IMR-90 (cell line): Measurements from ENCODE around the gene NR4A1. TPM values are rescaled to one million over a fixed set of nuclear protein-coding genes. Genes with fewer than 3 reads are reported as not detected.

ENCODE experiments used
- ATAC-seq: fragments of 200-7000 bp; cut with Tn5 transposase; 2 replicates; pipeline ENCODE4 v1.9.1; 2020; ENCODE audit warnings: low read depth, mild to moderate bottlenecking, moderate library complexity
- BruUV-seq: library from RNA; stranded (reverse); fragments of 400-500 nt; replicated peaks from 2 replicates; lab custom pipeline; 2021; lab: Mats Ljungman, UMichigan
- CTCF ChIA-PET: fragments of 300-600 bp; formaldehyde crosslinking; extraction: SDS; loops from one replicate; lab custom pipeline; 2021; ENCODE audit warnings: antibody characterized with exemption; lab: Yijun Ruan, JAX
- POLR2A ChIA-PET: fragments of 300-600 bp; sonication (Branson Sonifier 250); formaldehyde crosslinking; loops from one replicate; lab custom pipeline; 2022; ENCODE audit warnings: antibody characterized with exemption; ENCODE audit not compliant: unreplicated experiment; lab: Charles Lee
- DNase-seq: peaks from one replicate; pipeline ENCODE4 v3.0.0; 2013
- H2AFZ ChIP-seq: replicated peaks from 2 replicates; pipeline ENCODE3; 2013; ENCODE audit warnings: low read length, mild to moderate bottlenecking; ENCODE audit not compliant: poor library complexity
- H2AK5ac ChIP-seq: 2 replicates; pipeline ENCODE4 v1.6.1; 2013; ENCODE audit warnings: low read depth, low read length, inconsistent platforms
- H2AK9ac ChIP-seq: replicated peaks from 2 replicates; pipeline ENCODE3; 2013; ENCODE audit warnings: mild to moderate bottlenecking, low read depth, low read length, moderate library complexity; ENCODE audit not compliant: poor library complexity
- H2BK120ac ChIP-seq: 2 replicates; pipeline ENCODE4 v1.6.1; 2013; ENCODE audit warnings: low read depth, low read length, inconsistent platforms
- H2BK15ac ChIP-seq: 3 replicates; pipeline ENCODE4 v1.6.1; 2013; ENCODE audit warnings: low read depth, low read length, inconsistent platforms
- H2BK20ac ChIP-seq: 2 replicates; pipeline ENCODE4 v1.6.1; 2013; ENCODE audit warnings: low read depth, mild to moderate bottlenecking, inconsistent platforms, low read length, moderate library complexity
- H2BK5ac ChIP-seq: 2 replicates; pipeline ENCODE4 v1.6.1; 2013; ENCODE audit warnings: mild to moderate bottlenecking, low read depth, low read length, inconsistent platforms; ENCODE audit not compliant: poor library complexity, severe bottlenecking
- H3K14ac ChIP-seq: replicated peaks from 2 replicates; pipeline ENCODE4 v1.6.1; 2013; ENCODE audit warnings: low read depth, low read length, inconsistent platforms
- H3K18ac ChIP-seq: 2 replicates; pipeline ENCODE4 v1.6.1; 2013; ENCODE audit warnings: low read depth, low read length, control low read depth
- H3K23ac ChIP-seq: 2 replicates; pipeline ENCODE4 v1.6.1; 2013; ENCODE audit warnings: low read depth, low read length, inconsistent platforms
- H3K27ac ChIP-seq: 2 replicates; pipeline ENCODE4 v1.5.1; 2013; ENCODE audit warnings: mild to moderate bottlenecking, control low read depth, low read length; ENCODE audit not compliant: insufficient read depth
- H3K27me3 ChIP-seq: 2 replicates; pipeline ENCODE4 v1.6.1; 2013; ENCODE audit warnings: low read length; ENCODE audit not compliant: control insufficient read depth, insufficient read depth
- H3K36me3 ChIP-seq: 2 replicates; pipeline ENCODE4 v1.6.1; 2013; ENCODE audit warnings: low read length, mixed read lengths; ENCODE audit not compliant: control insufficient read depth, insufficient read depth
- H3K4ac ChIP-seq: 2 replicates; pipeline ENCODE4 v1.6.1; 2013; ENCODE audit warnings: low read depth, low read length, inconsistent platforms
- H3K4me1 ChIP-seq: 2 replicates; pipeline ENCODE4 v1.6.1; 2013; ENCODE audit warnings: low read length, mixed read lengths; ENCODE audit not compliant: control insufficient read depth, insufficient read depth
- H3K4me2 ChIP-seq: 2 replicates; pipeline ENCODE4 v1.6.1; 2013; ENCODE audit warnings: low read depth, mild to moderate bottlenecking, control low read depth, low read length, moderate library complexity
- H3K4me3 ChIP-seq: 2 replicates; pipeline ENCODE4 v1.5.1; 2013; ENCODE audit warnings: low read depth, mild to moderate bottlenecking, control low read depth, low read length, moderate library complexity; ENCODE audit not compliant: insufficient read depth
- H3K56ac ChIP-seq: 2 replicates; pipeline ENCODE4 v1.6.1; 2013; ENCODE audit warnings: low read length, inconsistent platforms; ENCODE audit not compliant: insufficient read depth; ENCODE audit errors: extremely low read depth
- H3K79me1 ChIP-seq, 2 experiments: 2 replicates each; pipeline ENCODE4 v1.6.1; 2013; ENCODE audit warnings: low read length in 2 of 2, inconsistent platforms in 1 of 2, low read depth in 1 of 2
- H3K9ac ChIP-seq: 2 replicates; pipeline ENCODE4 v1.6.1; 2013; ENCODE audit warnings: low read depth, low read length, control low read depth
- H3K9me1 ChIP-seq: 2 replicates; pipeline ENCODE4 v1.6.1; 2013; ENCODE audit warnings: low read length, inconsistent platforms; ENCODE audit not compliant: insufficient read depth
- H3K9me3 ChIP-seq: 2 replicates; pipeline ENCODE4 v1.6.1; 2013; ENCODE audit warnings: low read length; ENCODE audit not compliant: control insufficient read depth, insufficient read depth
- H4K20me1 ChIP-seq: 2 replicates; pipeline ENCODE4 v1.6.1; 2013; ENCODE audit warnings: low read length, inconsistent platforms; ENCODE audit not compliant: insufficient read depth
- H4K5ac ChIP-seq: 2 replicates; pipeline ENCODE4 v1.6.1; 2013; ENCODE audit warnings: mild to moderate bottlenecking, low read depth, low read length, control low read depth
- H4K8ac ChIP-seq, 2 experiments: 2 replicates each; pipeline ENCODE4 v1.6.1; 2013; ENCODE audit warnings: low read depth in 2 of 2, low read length in 2 of 2, control low read depth in 1 of 2, inconsistent platforms in 1 of 2
- H4K91ac ChIP-seq: 2 replicates; pipeline ENCODE4 v1.6.1; 2013; ENCODE audit warnings: low read depth, low read length, inconsistent platforms; ENCODE audit not compliant: insufficient read depth
- CEBPB ChIP-seq: IDR thresholded peaks from 2 replicates; pipeline ENCODE4 v1.6.1; 2012; ENCODE audit warnings: low read depth, low read length, improper control_type of control experiment
- RFX5 ChIP-seq: IDR thresholded peaks from 2 replicates; pipeline ENCODE4 v1.8.0; 2012; ENCODE audit warnings: low read depth, mild to moderate bottlenecking, low read length, moderate library complexity
- WGBS, 2 experiments: methylation state at CpG; one replicate each; pipeline versions ENCODE4 v1.1.5 to v1.1.7; 2013; ENCODE audit warnings: missing lambda C conversion rate in 2 of 2; ENCODE audit not compliant: insufficient read length in 1 of 2; ENCODE audit errors: extremely low coverage in 2 of 2; 5-methylcytosine and 5-hydroxymethylcytosine counted together
- dilution Hi-C: fragments of 300-500 bp; cut with HindIII; formaldehyde crosslinking; loops from one replicate; pipeline ENCODE4 v1.14.3; 2018; ENCODE audit warnings: low sequenced_read_pairs; ENCODE audit not compliant: unreplicated experiment
- in situ Hi-C: fragments of 300-500 bp; cut with MboI; formaldehyde crosslinking; loops from 3 replicates; pipeline ENCODE4 v1.14.3; 2019; ENCODE audit warnings: low sequenced_read_pairs, inconsistent platforms, mixed read lengths
- intact Hi-C: fragments of 100-400 bp; cut with micrococcal nuclease; formaldehyde crosslinking; loops from 2 replicates; pipeline ENCODE4 v1.10.0; 2022
- polyA plus RNA-seq, 3 experiments: library from polyadenylated mRNA; depleted of rRNA; stranded (reverse); fragments of >200 nt; gene quantifications; 2 replicates each; pipeline ENCODE4 v1.2.3, GENCODE V29; 2012; ENCODE audit warnings: low replicate concordance in 1 of 3
- total RNA-seq: library from RNA; depleted of rRNA; stranded (reverse); fragments of >200 nt; gene quantifications from 2 replicates; pipeline ENCODE4 v1.2.3, GENCODE V29; 2012

The NR4A1 gene
- total and polyA plus RNA-seq, 2 of the 4 experiments (the other 2 are of a cell fraction), result 6.6 to 34.1 TPM

- BruUV-seq, result no TSS peak
- intact Hi-C loops, result no loop called here
Measured at GRCh38 chr12:52096332-52097044, 45.2 kb downstream of the NR4A1 start.

More at GRCh38 chr12:52096332-52097044, 45.2 kb downstream of the NR4A1 start:
- CTCF ChIA-PET, result no interaction called here
- H3K4me3 ChIP-seq, result no peak overlapping the region
- H3K4me2 ChIP-seq, result no peak overlapping the region
- H3K56ac ChIP-seq, result no peak overlapping the region
- H3K14ac ChIP-seq, result no peak overlapping the region
- POLR2A ChIA-PET, result no interaction called here
- WGBS, 2 experiments, result no CpG with 5 or more reads among the region's 15 CpGs
- H3K9me1 ChIP-seq, result no peaks in the 10 kb centered on the region
- H3K23ac ChIP-seq, result no peak overlapping the region
- no peak overlapping the region for H2BK120ac ChIP-seq
- H3K9me3 ChIP-seq, result no peaks in the 10 kb centered on the region
- no peaks in the 10 kb centered on the region for H3K79me1 ChIP-seq
- dilution Hi-C loops, result no loop called here
- H2AFZ ChIP-seq, result no peak overlapping the region
- H3K4ac ChIP-seq, result no peak overlapping the region
- H4K20me1 ChIP-seq, result no peaks in the 10 kb centered on the region
- H2BK15ac ChIP-seq, result no peak overlapping the region
- peaks cover 23% of the 10 kb centered on the region for H3K27me3 ChIP-seq
- no peak overlapping the region for H3K9ac ChIP-seq
- H2AK5ac ChIP-seq, result no peak overlapping the region
- no peak overlapping the region for H3K27ac ChIP-seq
- no peak overlapping the region for H2BK5ac ChIP-seq
- H2AK9ac ChIP-seq, result no peak overlapping the region
- no peak for TF ChIP-seq RFX5
- TF ChIP-seq CEBPB, result peak; percentile 27; the same call in 1 of the 2 replicates
- H4K8ac ChIP-seq, result no peak overlapping the region
- H3K18ac ChIP-seq, result no peak overlapping the region
- no peak overlapping the region for H4K5ac ChIP-seq
- no peaks in the 10 kb centered on the region for H3K36me3 ChIP-seq
- no peaks in the 10 kb centered on the region for H3K4me1 ChIP-seq
- no peak overlapping the region for H2BK20ac ChIP-seq
- no peak for DNase-seq
- no peak overlapping the region for H4K91ac ChIP-seq
- in situ Hi-C loops, result no loop called here
- no peak for ATAC-seq
